HepG2 (cell line): ENCODE measurements around the gene USP24. TPM values are rescaled to one million over a fixed set of nuclear protein-coding genes. Genes with fewer than 3 reads are reported as not detected.
"Not testable (repeated sequence)": the region's sequence is repeated elsewhere in the genome, so short reads cannot be mapped to it uniquely, and the experiment has no call there.

ENCODE experiments used
- ATAC-seq: fragments of 200-7000 bp; cut with Tn5 transposase; 3 replicates; pipeline ENCODE4 v1.9.1; 2020; ENCODE audit warnings: mild to moderate bottlenecking, moderate library complexity
- BruUV-seq: library from RNA; stranded (reverse); fragments of 400-500 nt; replicated peaks from 2 replicates; lab custom pipeline; 2021; lab: Mats Ljungman, UMichigan
- CTCF ChIA-PET: fragments of 300-600 bp; formaldehyde crosslinking; extraction: SDS; loops from one replicate; lab custom pipeline; 2021; ENCODE audit warnings: low total read pairs, inconsistent platforms, low intra/inter-chr PET ratio; lab: Yijun Ruan, JAX
- POLR2A ChIA-PET: fragments of 350-600 bp; sonication (Branson Sonifier 250); formaldehyde crosslinking; loops from one replicate; lab custom pipeline; 2020; ENCODE audit warnings: antibody characterized with exemption, inconsistent platforms; lab: Yijun Ruan, JAX
- DNase-seq: peaks from one replicate; pipeline ENCODE4 v3.0.0-alpha.2; 2015; ENCODE audit warnings: low spot score
- FAIRE-seq: peaks from 3 replicates; lab custom pipeline; 2011; peaks lifted over from hg19 to GRCh38; lab: Jason Lieb, UNC
- H2AFZ ChIP-seq: one replicate; pipeline ENCODE4 v1.6.1; 2011; ENCODE audit warnings: low read length, inconsistent platforms
- H3K27ac ChIP-seq: fragments of 300-600 bp; 3 replicates; pipeline ENCODE4 v1.8.0; 2011; ENCODE audit warnings: mixed run types, mild to moderate bottlenecking, mixed read lengths, low read length, inconsistent platforms; ENCODE audit not compliant: insufficient read depth; ENCODE audit errors: extremely low read length
- H3K27me3 ChIP-seq, 2 experiments: fragments of 200-600 bp in 1 of 2; 2 replicates in 1 of 2; 3 replicates in 1 of 2; pipeline versions ENCODE4 v1.6.0 to v1.8.0; 2011; ENCODE audit warnings: low read length in 2 of 2, mild to moderate bottlenecking in 2 of 2, moderate library complexity in 2 of 2, inconsistent platforms in 1 of 2; ENCODE audit not compliant: insufficient read depth in 2 of 2, control insufficient read depth in 1 of 2
- H3K36me3 ChIP-seq, 2 experiments: fragments of 200-600 bp in 1 of 2; replicated peaks in 1 of 2; 2 replicates in 1 of 2; 3 replicates in 1 of 2; pipeline versions ENCODE4 v1.5.1 to v1.8.0; 2011; ENCODE audit warnings: low read length in 2 of 2, inconsistent platforms in 1 of 2; ENCODE audit not compliant: insufficient read depth in 2 of 2, control insufficient read depth in 1 of 2
- H3K4me1 ChIP-seq: 2 replicates; pipeline ENCODE4 v1.5.1; 2012; ENCODE audit warnings: low read length, inconsistent platforms; ENCODE audit not compliant: insufficient read depth
- H3K4me2 ChIP-seq: 2 replicates; pipeline ENCODE4 v1.6.0; 2011; ENCODE audit warnings: low read depth, low read length, inconsistent platforms
- H3K4me3 ChIP-seq, 3 experiments: fragments of 200-600 bp in 1 of 3; sonication (generic), shearing (Covaris generic) in 1 of 3; replicated peaks in 1 of 3; 2 replicates each; pipeline ENCODE4 v1.5.1; 2011 to 2016; ENCODE audit warnings: low read length in 3 of 3, inconsistent platforms in 2 of 3, low read depth in 2 of 3, mild to moderate bottlenecking in 2 of 3, control low read depth in 1 of 3, mixed read lengths in 1 of 3; ENCODE audit not compliant: insufficient read depth in 1 of 3
- H3K79me2 ChIP-seq: one replicate; pipeline ENCODE4 v1.6.1; 2011; ENCODE audit warnings: low read length, inconsistent platforms; ENCODE audit not compliant: insufficient read depth
- H3K9ac ChIP-seq: 2 replicates; pipeline ENCODE4 v1.6.0; 2011; ENCODE audit warnings: mild to moderate bottlenecking, low read depth, low read length, inconsistent platforms; ENCODE audit not compliant: insufficient read depth
- H3K9me3 ChIP-seq: 2 replicates; pipeline ENCODE4 v1.5.1; 2012; ENCODE audit warnings: mild to moderate bottlenecking, low read length
- H4K20me1 ChIP-seq: 2 replicates; pipeline ENCODE4 v1.6.0; 2011; ENCODE audit warnings: inconsistent platforms, mild to moderate bottlenecking, low read length, moderate library complexity; ENCODE audit not compliant: insufficient read depth
- CENPX ChIP-seq: sonication (generic); formaldehyde crosslinking; IDR thresholded peaks from 2 replicates; pipeline ENCODE4 v1.9.0; 2021; ENCODE audit warnings: mild to moderate bottlenecking, missing genetic modification reagents, moderate library complexity
- MAF1 ChIP-seq: sonication (generic); formaldehyde crosslinking; IDR thresholded peaks from 2 replicates; pipeline ENCODE4 v1.5.0; 2020; ENCODE audit warnings: missing genetic modification reagents, borderline replicate concordance
- PPARG ChIP-seq: conservative IDR thresholded peaks from 2 replicates; pipeline ENCODE4 v1.6.1; 2016; ENCODE audit warnings: missing biosample characterization, missing genetic modification reagents
- ZBTB42 ChIP-seq: sonication (generic); formaldehyde crosslinking; IDR thresholded peaks from 2 replicates; pipeline ENCODE4 v1.5.0; 2020; ENCODE audit warnings: mild to moderate bottlenecking, missing genetic modification reagents
- ZFP36L2 ChIP-seq: sonication (generic); formaldehyde crosslinking; IDR thresholded peaks from 2 replicates; pipeline ENCODE4 v1.4.0; 2020; ENCODE audit warnings: missing genetic modification reagents
- ZNF12 ChIP-seq: sonication (generic); formaldehyde crosslinking; IDR thresholded peaks from 2 replicates; pipeline ENCODE4 v1.5.0; 2020; ENCODE audit warnings: missing genetic modification reagents
- ZNF292 ChIP-seq: sonication (generic); formaldehyde crosslinking; IDR thresholded peaks from 2 replicates; pipeline ENCODE4 v1.8.1; 2022; ENCODE audit warnings: mild to moderate bottlenecking, low read depth, missing genetic modification reagents, borderline replicate concordance
- ZNF350 ChIP-seq: sonication (generic); formaldehyde crosslinking; IDR thresholded peaks from 2 replicates; pipeline ENCODE4 v1.4.0; 2020; ENCODE audit warnings: mild to moderate bottlenecking, low read depth, missing genetic modification reagents, borderline replicate concordance
- ZNF564 ChIP-seq: sonication (generic); formaldehyde crosslinking; IDR thresholded peaks from 2 replicates; pipeline ENCODE4 v1.8.1; 2023; ENCODE audit warnings: mild to moderate bottlenecking, missing genetic modification reagents
- ZNF619 ChIP-seq: sonication (generic); formaldehyde crosslinking; IDR thresholded peaks from 2 replicates; pipeline ENCODE4 v1.4.0; 2020; ENCODE audit warnings: mild to moderate bottlenecking, missing genetic modification reagents
- ZSCAN20 ChIP-seq: sonication (generic); formaldehyde crosslinking; IDR thresholded peaks from 2 replicates; pipeline ENCODE4 v1.4.0; 2020; ENCODE audit warnings: missing genetic modification reagents, mild to moderate bottlenecking, borderline replicate concordance
- ZSCAN22 ChIP-seq: sonication (generic); formaldehyde crosslinking; IDR thresholded peaks from 2 replicates; pipeline ENCODE4 v1.4.0; 2020; ENCODE audit warnings: mild to moderate bottlenecking, missing genetic modification reagents
- WGBS: methylation state at CpG from one replicate; pipeline ENCODE4 v1.1.6; 2017; ENCODE audit warnings: low lambda C conversion rate; 5-methylcytosine and 5-hydroxymethylcytosine counted together
- in situ Hi-C: cut with HindIII; loops from 2 replicates; pipeline ENCODE4 v1.10.0; 2017; ENCODE audit warnings: low pct_unique_long_range_greater_than_20kb; ENCODE audit not compliant: extremely low pct_ligation_motif_present
- intact Hi-C: fragments of 100-400 bp; cut with micrococcal nuclease; formaldehyde crosslinking; loops from one replicate; pipeline ENCODE4 v1.10.0; 2022; ENCODE audit not compliant: unreplicated experiment
- polyA plus RNA-seq, 8 experiments: library from polyadenylated mRNA; depleted of rRNA in 3 of 8; stranded (reverse) in 7 of 8; unstranded in 1 of 8; fragments of >200 nt; fragmentation: Illumina TruSeq in 4 of 8; extraction: Trizol in 4 of 8; gene quantifications; 2 replicates each; pipeline versions ENCODE4 v1.2.1 to v1.2.3, GENCODE V29; 2011 to 2016; ENCODE audit warnings: low read depth in 4 of 8, missing spikeins in 1 of 8, mixed read lengths in 1 of 8; ENCODE audit not compliant: insufficient read depth in 1 of 8
- total RNA-seq, 5 experiments: library from RNA; depleted of rRNA; stranded (reverse); fragments of >200 nt; fragmentation: Illumina TruSeq; extraction: Trizol; gene quantifications; 2 replicates each; pipeline ENCODE4 v1.2.3, GENCODE V29; 2016; ENCODE audit warnings: low read depth in 1 of 5
- TF ChIP-seq, protein P1 (sequence below): sonication (generic); formaldehyde crosslinking; IDR thresholded peaks from 2 replicates; pipeline ENCODE4 v1.8.0; 2022; ENCODE audit warnings: missing genetic modification reagents, low read depth, mild to moderate bottlenecking, borderline replicate concordance
- TF ChIP-seq, protein P2 (sequence below): sonication (generic); formaldehyde crosslinking; IDR thresholded peaks from 2 replicates; pipeline ENCODE4 v1.4.0; 2020; ENCODE audit warnings: missing genetic modification reagents

The USP24 gene
- total and polyA plus RNA-seq, 2 of the 13 experiments (the other 11 are each of a cell fraction or from before 2014, with no cell fraction given) = 18.8 to 47.6 TPM

DNA sequence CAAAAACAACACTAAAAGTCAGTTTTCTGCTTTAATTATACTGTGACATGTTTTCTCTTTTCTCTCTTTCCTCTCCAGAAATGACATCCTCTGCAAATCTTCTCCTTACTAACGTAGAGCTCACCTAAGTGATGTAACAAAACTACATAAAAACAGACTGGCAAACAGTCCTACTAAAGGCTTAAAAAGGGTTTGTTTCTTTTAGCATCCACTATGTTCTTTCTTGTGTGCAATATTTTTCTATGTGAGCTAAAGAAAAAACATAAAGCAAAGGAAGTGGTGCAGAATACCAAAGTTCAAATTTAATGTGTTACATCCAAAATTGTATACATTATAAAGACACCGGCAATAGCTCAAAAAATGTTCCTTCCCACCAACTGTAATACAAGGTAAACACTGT, 14.5 kb downstream of the USP24 start (continued):
- TF ChIP-seq ZNF292 (CRISPR knock-in tag) = no peak

DNA sequence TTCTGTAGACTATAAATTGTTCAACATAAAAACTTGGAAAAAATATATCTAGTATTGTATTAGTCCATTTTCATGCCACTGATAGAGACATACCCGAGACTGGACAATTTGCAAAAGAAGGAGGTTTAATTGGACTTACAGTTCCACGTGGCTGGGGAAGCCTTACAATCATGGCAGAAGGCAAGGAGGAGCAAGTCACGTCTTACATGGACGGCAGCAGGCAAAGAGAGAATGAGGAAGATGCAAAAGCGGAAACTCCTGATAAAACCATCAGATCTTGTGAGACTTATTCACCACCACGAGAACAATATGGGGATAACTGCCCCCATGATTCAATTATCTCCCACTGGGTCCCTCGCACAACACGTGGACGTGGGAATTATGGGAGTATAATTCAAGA, 15.4 kb downstream of the USP24 start:
- H3K4me2 ChIP-seq, H3K9ac ChIP-seq, H3K9me3 ChIP-seq, ATAC-seq, H3K36me3 ChIP-seq, H2AFZ ChIP-seq, H3K27ac ChIP-seq, DNase-seq, H3K27me3 ChIP-seq, H3K4me3 ChIP-seq, CTCF ChIA-PET, intact Hi-C loops, H4K20me1 ChIP-seq, BruUV-seq, in situ Hi-C loops, POLR2A ChIA-PET, FAIRE-seq: not testable (repeated sequence)
- peaks cover 21% of the 10 kb centered on the region for H3K4me1 ChIP-seq
- H3K79me2 ChIP-seq = peaks cover 76% of the 10 kb centered on the region
- 98% methylated on average over 9 of the region's 9 CpGs for WGBS

DNA sequence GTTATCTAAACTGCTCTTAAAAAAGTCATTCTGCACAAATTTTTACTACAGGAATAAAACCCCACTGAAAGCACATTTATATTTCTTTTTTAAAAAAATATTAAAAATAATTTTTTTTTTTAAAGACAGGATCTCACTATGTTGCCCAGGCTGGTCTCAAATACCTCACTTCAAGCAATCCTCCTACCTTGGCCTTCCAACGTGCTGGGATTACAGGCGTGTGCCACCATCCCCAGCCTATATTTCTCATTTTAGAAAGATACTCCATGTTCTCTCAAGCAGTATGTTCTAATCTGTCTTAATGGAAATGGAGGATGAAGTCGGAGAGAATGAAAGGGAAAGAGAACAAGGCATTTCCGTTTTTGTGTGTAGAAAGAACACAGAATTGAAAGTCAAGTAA, 17.1 kb downstream of the USP24 start:
- Histone ChIP-seq H3K27ac (no peak overlapping the region), H3K4me2 (no peak overlapping the region), H3K9ac (no peak overlapping the region), H3K9me3 (no peaks in the 10 kb centered on the region), H3K4me1 (peaks cover 9% of the 10 kb centered on the region; the same call in 1 of the 2 replicates), H2AFZ (no peak overlapping the region), H3K36me3 (peaks cover 3 to 10% of the 10 kb centered on the region in 2 experiments; a peak in 4 of 5 replicates), H3K4me3 (no peak overlapping the region), H3K27me3 (no peaks in the 10 kb centered on the region), H4K20me1 (peaks cover 9% of the 10 kb centered on the region), H3K79me2 (peaks cover 74% of the 10 kb centered on the region)
- ATAC-seq = no peak
- WGBS = 94% methylated on average over 4 of the region's 4 CpGs
- in situ Hi-C loops = no loop called here
- no peak for FAIRE-seq
- intact Hi-C loops = no loop called here
- CTCF ChIA-PET = no interaction called here
- POLR2A ChIA-PET = no interaction called here
- BruUV-seq = no TSS peak
- no peak for DNase-seq
- no peak for TF ChIP-seq ZSCAN20 (CRISPR knock-in tag)
- TF ChIP-seq, protein P1, sequence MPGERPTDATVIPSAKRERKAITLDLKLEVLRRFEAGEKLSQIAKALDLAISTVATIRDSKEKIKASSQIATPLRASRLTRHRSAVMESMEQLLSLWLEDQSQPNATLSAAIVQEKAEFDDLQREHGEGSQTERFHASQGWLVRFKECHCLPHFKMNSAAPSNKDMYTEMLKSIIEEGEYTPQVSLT (CRISPR knock-in tag) = no peak
- TF ChIP-seq MAF1 (CRISPR knock-in tag) = no peak
- no peak for TF ChIP-seq ZNF619 (CRISPR knock-in tag)
- TF ChIP-seq ZSCAN22 (CRISPR knock-in tag) = no peak
- TF ChIP-seq ZNF350 (CRISPR knock-in tag) = no peak
- no peak for TF ChIP-seq ZFP36L2 (CRISPR knock-in tag)
- TF ChIP-seq ZNF564 (CRISPR knock-in tag) = no peak
- no peak for TF ChIP-seq PPARG (CRISPR knock-in tag)
- no peak for TF ChIP-seq ZNF12
- no peak for TF ChIP-seq CENPX (CRISPR knock-in tag)
- TF ChIP-seq ZNF292 (CRISPR knock-in tag) = no peak
- TF ChIP-seq, protein P2, sequence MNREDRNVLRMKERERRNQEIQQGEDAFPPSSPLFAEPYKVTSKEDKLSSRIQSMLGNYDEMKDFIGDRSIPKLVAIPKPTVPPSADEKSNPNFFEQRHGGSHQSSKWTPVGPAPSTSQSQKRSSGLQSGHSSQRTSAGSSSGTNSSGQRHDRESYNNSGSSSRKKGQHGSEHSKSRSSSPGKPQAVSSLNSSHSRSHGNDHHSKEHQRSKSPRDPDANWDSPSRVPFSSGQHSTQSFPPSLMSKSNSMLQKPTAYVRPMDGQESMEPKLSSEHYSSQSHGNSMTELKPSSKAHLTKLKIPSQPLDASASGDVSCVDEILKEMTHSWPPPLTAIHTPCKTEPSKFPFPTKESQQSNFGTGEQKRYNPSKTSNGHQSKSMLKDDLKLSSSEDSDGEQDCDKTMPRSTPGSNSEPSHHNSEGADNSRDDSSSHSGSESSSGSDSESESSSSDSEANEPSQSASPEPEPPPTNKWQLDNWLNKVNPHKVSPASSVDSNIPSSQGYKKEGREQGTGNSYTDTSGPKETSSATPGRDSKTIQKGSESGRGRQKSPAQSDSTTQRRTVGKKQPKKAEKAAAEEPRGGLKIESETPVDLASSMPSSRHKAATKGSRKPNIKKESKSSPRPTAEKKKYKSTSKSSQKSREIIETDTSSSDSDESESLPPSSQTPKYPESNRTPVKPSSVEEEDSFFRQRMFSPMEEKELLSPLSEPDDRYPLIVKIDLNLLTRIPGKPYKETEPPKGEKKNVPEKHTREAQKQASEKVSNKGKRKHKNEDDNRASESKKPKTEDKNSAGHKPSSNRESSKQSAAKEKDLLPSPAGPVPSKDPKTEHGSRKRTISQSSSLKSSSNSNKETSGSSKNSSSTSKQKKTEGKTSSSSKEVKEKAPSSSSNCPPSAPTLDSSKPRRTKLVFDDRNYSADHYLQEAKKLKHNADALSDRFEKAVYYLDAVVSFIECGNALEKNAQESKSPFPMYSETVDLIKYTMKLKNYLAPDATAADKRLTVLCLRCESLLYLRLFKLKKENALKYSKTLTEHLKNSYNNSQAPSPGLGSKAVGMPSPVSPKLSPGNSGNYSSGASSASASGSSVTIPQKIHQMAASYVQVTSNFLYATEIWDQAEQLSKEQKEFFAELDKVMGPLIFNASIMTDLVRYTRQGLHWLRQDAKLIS (CRISPR knock-in tag) = no peak
- no peak for TF ChIP-seq ZBTB42
